Stimulated activated CD4-positive, alpha-beta T cell treated with anti-CD3 and anti-CD28 coated beads, Interleukin-4, amount 100 ng/mL, for 24 hours (primary cell): Measurements from ENCODE around the gene CTNNA1.

Experiments
- DNase-seq: peaks from one replicate; pipeline ENCODE4 v3.0.0-alpha.2; 2020

CTNNA1 gene

DNA sequence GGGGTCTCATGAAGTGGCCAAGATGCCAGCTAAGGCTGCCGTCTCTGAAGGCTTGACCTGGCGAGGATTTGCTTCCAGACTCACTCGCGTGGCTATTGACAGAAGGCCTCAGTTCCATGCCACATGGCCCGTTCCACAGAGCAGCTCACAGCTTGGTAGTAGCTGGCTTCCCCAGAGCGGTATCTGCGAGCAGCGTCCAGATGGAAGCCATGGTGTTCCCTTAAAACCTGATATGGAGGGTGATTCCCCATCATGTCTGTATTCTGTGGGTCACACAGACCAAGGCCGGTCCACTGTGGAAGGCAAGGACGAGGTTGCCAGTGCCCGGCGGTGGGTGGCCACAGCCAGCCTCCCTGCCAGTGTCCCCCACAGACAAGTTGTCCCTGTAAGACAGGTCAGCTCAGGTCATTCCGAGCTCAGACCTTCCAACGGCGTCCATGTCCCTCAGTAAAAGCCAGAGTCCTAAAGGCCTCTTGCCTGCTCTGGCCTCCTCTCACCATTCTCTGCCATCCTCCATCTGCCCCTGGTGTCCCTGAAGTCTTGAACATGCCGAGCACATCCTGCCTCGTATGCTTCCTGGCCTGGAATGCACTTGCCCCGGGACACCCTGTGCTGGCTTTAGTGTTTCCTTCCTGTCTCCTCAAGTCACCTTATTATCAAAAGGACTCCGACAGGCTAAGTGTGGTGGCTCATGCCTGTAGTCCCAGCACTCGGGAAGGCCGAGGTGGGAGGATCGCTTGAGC is 183.2 kb downstream of the CTNNA1 start:
- DNase-seq, result no peak

DNA sequence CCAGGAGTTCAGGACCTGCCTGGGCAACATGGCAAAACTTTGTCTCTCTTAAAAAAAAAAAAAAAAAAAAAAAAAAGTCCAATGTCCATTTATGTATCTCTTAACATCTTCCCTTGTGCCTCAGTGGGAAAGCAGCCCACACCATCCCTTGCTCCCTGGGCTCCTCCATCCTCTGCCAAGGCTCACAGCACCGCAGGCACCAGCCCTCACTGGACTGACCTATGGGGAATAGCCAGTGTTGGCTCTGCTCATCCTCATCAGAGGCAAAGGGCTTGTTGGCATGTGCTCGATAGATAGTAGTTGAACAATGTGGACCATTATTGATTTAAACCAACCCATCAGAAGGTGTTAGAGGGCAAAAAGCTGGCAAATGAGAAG is 183.7 kb downstream of the CTNNA1 start:
- DNase-seq, result no peak

DNA sequence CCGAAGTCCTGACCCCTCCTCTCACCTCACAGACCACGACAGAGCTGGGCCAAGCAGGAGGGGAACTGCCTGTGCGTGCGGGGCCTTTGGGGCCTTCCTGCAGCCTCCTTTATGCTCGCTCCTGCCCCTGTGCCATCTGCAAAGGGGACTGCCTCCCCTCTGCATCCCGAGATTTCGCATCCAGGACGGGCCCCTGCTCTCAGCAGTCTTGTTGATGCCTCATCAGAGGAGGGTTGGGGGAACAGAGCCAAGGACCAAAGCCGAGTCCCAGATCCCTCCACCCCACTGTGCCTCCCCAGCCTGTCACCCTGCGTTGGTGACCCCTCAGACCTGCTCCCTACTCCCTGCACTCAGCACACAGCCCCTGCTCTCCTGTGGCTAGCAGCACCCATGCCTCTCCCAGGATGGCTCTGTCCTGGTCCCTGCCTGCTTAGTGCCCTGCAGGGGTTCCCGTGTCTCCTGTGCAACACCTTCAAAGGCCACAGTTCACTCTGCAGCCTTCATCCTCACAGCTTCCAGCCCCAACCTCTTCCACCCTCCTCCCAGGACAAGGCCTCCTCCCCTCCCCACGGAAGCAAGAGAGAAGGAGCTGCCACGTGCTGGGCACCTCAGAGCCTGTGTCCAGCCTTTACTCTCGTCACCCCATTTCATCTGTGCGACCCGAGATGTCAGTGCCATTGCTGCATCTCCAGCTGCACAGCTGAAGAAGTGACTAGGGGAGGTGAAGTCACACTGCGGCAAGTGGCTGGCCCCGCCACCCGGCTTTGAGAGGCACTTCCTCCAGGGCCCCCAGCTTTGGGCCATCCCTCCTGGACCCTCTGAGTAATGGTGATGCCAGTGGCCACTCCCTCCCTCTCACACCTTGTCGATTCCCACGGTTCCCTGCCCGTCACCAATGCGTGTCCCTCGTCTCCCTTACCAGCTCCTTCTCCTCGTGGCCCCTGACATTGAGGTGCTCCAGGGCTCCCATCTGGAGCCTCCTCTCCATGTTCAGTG is 184.5 kb downstream of the CTNNA1 start:
- DNase-seq, result no peak

DNA sequence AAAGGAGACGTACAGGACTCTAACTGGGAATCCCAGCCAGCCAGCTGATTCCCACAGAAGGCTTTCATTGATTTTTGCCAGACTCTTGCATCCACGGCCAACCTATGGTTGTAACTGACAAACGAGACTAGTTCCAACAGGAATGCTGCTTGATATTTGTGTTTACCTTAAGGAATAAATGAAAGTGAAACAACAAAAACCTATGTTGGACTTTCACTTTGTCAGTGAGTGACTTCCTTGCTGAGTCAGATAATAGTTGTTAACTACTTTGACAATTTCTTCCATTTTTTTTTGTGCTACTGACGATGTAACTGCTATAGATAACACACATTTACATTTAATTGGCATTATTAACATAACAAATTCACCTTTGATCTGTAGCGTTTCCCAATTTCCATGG is 185.3 kb downstream of the CTNNA1 start:
- DNase-seq, result no peak

DNA sequence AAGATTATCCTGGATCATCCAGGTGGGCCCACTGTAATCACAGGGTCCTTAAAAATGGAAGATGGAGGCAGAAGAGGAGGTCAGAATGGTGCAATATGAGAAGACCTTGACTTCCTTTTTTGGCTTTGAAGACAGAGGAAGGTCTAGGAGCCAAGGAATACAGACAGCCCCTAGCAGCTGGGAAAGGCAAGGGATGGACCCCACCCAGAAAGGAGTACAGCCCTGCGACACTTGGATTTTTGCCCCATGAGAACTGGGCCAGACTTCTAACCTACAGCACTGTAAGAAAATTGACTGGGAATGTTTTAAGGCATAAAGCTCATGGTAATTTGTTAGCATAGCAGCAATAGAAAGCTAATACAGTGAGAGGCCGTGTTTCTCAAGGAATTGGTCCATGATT is 188.8 kb downstream of the CTNNA1 start:
- DNase-seq, result no peak

DNA sequence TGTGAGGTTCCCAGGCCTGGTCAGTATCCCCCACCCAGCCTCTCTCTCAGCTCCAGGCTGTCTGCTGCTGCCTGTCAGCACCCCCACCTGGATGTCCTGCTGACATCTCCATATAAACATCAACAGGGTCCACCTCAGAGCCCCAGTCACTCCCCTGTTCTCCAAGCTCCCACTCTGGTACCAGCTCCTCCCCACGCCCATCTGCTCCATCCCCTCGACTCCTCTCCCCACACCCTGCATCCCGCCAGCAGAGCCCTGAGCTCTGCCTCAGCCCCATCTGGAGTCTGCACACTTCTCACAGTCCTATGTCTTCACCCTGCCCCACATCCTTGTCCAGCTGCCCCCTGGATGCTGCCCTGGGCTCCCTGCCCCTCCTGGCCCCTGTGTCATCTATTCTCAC is 189.6 kb downstream of the CTNNA1 start:
- no peak for DNase-seq

DNA sequence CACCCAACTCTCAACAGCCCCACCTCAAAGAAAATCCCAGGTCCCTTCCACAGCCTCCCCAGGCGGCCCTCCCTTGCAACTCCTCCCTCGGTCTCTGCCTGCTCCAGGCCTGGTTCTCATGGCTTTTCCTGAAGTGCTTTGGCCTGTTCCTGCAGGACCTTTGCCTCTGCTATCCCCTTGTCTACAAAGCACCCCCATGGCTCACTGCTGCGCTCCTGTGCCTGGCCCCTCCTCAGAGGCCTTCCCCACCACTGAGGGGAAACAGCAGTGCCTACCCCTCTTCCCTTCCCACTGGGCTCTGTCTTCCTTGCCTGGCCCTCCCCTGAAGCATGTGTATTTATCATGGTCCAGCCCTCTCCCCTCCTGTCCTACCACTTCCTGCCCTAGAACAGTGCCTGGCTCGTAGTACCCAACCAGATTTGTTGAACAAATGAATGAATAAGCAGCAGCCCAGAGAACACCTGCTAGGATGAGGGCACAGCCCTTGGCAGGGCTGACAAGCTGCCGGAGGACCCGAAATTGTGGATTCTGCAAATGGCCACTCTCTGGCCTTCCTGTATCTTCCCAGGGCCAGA is 190.5 kb downstream of the CTNNA1 start:
- DNase-seq, result no peak

DNA sequence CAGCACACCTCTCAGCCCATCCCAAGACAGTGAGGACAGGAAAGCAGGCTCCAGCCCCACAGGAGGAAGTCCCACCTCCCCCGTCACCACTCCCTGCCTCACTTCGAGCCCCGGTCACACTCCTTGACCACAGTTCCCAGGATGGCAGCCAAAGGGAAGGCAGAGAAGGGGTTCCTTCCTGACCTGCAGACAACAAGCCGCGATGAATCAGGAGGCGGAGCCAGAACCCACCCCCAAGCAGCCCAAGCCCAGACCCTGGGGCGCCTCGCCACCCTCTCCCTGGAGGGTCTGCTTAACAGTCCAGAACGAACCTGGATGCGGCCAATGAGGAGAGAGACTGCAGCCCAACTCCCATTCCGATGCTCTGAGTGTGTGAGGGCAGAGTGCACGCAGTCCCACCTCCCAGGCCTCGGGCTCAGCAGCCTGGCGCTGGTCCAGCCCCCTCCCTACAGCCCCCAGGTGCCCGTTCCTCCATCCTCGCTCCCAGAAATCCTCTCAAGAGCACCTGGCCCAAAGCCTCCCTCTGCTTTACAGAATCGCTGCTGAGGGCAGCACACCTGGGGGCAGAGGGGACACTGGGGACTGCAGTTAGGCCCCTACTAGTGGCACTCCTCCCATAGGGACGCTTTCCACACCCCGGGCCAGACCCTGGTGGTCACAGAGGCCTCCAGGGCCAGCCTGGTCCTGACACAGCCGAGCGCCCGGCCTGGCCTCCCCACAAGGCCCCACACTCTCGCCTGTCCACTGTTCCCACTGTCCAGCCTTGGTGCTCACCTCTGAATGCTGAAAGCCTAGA is 191.5 kb downstream of the CTNNA1 start:
- DNase-seq, result no peak

DNA sequence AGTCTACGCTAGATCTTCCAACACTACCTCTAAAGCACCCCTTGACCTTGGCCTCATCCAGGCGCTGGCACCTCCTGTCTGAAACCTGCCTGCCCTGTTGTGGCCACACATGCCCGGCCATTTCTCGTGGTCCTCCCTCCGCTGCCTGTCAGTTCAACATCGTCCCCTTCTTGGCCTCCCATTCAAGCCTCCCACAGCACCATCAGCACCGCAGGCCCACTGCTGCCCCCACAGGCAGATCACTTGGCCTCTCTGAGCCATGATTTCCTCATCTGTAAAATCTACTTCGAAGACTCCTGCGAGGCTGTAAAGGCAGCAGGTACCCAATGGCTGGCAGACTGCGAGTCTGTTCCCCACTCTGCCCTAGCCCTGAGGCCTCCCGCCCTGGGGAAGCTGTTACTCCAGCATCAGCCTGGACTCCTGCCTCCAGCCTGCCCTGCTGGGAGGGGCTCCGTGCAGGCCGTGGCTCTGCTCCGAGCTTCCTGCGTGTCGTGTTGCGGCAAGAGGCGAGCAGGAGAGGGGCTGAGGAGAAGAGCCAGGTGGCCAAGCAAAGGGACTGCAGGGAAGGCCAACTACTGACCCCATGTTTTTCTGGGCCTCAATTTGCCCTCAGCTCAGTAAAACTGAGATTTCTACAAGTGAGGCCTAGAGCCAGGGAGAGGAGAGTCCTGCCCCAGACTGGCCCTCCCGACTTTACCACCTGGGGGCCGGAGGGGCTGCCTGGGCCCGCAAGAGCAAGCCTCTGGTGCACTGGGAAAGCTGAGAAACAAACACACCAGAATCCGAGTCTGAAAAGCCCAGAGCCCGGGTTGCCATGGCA is 192.4 kb downstream of the CTNNA1 start:
- DNase-seq, result no peak

DNA sequence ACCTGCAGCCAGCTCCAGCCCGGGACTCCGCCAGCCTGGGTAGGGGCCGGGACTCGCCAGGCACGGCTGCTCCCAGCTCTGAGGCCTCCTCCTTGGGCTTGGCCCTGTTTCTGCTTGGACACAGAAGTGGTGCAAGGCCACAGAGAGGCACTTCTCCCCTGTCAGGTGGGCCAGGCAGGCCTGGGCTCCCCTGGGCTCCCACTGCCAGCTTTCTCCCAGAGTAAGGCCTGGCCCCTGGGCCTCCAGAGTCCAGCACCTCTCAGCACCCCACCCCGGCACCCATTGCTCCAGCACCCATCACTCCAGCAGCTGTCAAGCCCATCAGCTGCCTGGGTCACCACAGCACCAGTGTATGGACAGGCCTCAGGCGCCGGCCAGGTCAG is 193.0 kb downstream of the CTNNA1 start:
- no peak for DNase-seq

DNA sequence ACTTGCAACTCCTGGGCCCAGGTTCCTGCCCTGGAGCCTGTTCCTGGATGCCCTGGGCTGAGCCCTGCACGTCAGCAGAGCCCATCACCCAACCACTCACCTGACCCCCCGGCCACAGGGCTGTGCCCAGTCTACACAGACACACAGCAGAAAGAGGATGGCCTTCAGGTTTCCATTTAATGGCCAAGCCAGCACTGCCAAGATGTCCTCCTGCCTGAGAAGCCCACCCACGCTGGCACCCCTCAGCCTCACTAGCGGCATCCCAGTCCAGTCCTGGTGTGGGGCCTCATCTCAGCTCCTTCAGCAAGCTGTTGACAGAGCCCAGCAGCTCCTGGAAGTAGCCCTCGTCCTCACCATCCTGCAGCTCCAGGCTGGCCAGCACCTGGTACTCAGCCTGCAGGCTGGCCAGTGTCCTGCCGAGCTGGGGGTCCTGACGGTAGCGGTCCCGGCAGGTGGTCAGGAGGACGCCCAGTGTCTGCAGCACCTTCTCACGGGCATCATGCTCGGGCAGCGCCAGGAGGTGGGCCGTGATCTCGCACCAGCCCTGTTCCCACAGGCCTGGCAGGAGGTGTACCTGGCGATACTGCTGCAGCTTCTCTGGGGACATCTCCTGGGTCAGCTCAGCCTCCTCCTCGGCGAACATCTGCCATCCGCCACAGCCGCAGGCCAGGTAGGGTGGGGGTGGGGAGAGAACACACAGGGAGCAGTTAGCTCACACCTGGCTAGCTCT is 193.8 kb downstream of the CTNNA1 start:
- DNase-seq, result no peak

DNA sequence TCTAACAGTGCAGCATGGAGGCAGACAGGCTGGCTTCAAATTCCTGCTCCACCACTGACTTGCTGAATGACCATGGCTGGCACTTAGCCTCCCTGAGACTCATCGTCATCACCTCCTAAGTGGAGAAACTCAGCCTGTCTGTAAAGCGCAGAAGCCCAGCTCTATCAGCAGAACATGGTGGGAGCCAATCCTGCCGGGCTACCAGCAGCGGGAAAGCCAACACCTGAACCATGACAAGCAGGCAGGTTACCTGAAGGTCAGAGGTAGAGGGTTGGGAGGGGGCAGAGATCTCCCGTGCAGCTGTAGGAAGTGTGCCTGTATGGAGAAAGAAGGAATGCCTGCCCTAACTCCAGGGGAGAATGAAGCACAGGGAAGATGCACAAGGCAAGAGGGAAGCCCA is 194.6 kb downstream of the CTNNA1 start:
- no peak for DNase-seq

DNA sequence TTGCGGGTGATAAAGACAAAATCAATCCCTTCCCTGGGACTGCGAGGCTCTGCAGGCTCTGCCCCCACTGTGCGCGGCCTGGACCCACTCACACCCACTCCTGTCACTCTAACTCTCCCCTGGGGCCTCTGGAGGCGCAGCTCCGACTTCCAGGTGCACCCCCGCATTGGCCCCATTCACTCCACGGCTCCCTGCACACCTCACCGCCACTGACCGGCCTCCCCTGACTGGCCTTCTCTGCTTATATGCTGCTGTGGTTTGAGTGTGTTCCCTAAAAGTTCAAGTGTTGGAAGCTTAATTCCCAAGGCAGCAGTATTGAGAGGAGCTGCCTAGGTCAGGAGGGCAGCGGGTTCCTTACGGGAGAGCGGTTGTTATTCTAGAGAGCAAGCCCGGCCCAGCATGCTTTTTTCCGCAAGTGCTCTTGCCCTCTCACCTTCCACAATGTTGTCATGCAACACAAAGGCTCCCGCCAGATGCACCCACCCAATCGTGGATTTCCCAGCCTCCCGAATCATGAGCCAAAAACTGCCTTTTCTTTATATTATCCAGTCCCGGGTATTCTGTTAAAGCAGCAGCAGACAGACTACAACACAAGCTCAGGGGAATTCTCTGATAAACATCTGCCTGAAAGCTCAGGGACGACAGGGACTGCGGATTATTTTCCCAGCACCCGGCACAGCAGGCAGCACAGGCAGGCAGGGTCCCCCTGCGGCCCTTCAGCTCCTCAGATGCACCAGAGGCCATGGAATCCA is 195.4 kb downstream of the CTNNA1 start:
- no peak for DNase-seq

DNA sequence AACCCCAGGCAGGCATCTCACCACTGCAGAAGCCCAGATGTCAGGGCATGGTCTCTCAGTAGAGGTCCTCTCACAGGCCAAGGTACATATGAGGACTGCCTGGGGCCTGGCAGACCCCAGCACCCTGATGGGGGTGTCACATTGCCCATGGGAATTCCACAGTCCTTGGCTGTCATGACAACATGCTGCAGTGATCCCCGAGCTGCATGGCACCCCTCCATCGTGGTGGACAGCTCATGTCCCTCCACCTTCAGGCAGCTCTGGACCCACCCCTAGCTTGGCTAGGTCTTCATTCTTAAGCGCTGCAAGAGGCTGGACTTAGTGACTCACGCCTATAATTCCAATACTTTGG is 196.0 kb downstream of the CTNNA1 start:
- no peak for DNase-seq

DNA sequence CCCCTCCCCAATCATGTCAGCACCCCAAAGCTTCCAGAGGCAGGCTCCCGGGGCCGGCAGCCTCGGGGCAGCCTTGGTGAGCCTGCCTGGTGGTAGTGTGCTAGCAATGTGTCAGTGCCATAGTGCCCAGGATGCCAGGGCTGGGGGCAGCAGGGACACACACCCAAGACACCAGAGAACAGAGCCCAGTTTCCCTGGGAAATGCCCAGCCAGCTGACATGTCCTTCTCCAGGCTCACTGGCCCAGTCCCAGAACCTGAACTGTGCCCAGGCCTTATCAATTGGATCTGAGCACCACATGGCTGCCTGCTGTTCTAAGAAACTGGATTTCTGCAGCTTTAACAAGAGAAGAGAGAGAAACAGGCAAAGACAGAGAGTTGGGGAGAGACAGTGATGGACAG is 196.8 kb downstream of the CTNNA1 start:
- DNase-seq, result no peak

DNA sequence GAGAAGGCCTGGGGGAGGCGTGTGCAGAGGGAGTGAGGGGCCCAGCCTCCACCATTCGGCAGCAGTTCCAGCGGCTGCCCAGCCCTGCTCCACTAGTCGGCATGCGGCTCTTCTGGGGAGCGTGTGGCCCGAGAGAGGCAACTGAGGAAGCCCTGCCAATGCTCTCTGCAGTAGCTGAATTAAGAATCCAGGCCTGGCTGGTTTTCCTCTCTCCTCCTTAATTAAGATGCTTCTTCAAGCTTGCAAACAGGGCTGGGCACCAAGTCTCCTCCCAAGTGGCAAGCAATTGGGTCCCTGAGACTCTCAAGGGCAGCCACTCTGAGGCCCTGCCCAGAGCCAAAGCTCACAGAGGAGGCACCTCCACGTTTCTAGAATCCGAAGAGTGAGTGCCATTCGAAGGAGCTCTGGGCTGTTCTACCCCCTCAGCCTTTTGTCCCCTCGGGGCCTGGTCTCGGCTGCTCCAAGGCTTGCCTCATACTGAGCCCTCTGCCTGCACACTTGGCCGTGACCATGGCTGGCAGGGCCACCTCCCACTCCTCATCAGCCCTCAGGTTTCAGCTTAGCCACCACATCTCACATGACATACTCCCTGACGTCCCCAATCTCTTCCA is 197.3 kb downstream of the CTNNA1 start:
- DNase-seq, result no peak

DNA sequence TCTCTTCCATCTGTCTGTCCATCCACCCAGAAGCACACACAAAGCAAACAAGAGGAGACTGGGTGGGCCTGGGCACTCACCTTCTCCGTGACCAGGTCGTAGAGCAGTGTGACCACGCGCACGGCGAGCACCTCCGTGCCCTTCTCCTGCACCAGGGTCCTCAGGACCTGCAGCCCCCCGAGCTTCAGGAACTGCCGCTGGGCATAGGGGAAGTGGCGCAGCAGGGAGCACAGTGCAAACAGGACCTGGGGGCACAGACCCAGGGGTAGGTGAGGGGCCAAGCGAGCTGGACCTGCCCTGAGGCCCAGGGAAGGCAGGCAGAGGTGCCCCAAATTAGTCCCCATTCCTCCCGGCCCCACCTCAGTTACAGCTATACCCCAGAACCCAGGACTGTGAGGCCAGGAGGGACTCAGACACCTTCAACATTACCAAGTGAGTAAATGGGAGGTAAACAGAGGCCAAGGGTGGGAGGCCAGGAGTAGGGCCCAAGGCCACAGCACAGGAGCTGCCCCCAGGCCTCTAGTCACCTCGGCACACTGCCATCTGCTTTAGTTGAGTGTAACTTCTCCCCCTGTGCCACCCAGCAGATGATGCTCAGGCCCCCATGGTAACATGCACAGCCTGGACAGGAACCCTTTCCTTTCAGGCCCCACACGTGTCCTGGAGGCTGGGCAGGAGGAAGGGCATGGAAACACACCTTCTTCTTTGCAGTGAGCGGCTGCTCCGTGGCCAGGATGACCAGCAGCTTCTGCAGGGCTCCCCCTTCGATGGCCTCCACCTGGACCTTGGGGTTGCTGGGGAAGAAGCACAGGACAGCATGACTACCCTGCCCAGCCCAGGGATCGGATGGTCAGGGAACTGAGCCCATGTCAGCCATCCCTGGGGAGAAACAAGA is 198.1 kb downstream of the CTNNA1 start:
- DNase-seq, result no peak

DNA sequence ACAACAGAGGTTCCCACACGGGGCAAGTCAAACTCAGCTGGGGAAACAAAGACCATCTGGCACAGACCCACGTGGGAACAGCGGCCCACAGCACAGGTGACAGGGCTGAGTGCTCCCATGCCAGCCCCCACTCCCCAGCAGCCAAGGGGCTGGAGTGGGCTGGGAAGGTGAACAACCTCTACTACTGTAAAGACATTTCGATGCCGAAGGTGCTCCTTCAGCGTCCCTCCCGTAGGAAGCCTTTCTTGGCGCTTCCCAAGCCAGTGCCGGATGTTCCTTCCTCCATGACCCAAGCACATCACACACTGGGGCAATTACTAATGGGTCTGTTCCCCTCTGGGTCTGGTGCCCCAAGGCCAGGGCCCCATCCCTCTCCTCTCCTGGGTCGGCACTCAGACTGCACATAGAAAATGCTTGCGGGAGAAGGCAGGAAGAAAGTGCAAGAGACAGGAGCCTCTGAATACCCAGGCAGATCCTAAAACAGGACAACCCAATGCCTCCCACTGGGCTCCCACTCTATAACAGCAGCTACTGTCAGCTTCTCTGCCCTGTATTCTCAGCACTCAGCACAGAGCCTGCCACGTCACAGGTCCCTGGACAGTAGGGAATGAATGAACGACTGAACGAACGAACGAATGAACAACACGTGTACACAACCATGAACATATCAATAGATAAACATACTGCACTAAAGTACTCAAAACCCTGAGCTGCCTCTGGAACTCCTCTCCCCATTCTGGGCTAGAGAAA is 198.9 kb downstream of the CTNNA1 start:
- no peak for DNase-seq
